ENCODE measurements around the gene MTMR1. TPM values are rescaled to one million over a fixed set of nuclear protein-coding genes. Genes with fewer than 3 reads are reported as not detected.

Gene MTMR1
- total RNA-seq (24.5 TPM), polyA plus RNA-seq (ENCODE audit: insufficient read depth, low read depth, low replicate concordance) (6.2 TPM)
- long read RNA-seq, donor 1, partial matches to known transcripts, result 5 of 5 reads
- long read RNA-seq, donor 1, other reads (novel, unspliced or antisense), result 0 of 5 reads
- long read RNA-seq, donor 2, partial matches to known transcripts, result 16 of 16 reads
- long read RNA-seq, donor 2, other reads (novel, unspliced or antisense), result 0 of 16 reads
- long read RNA-seq, donor 3, result 0 reads
- long read RNA-seq, donor 4, result 0 reads
- long read RNA-seq, donor 5, result 0 reads
- long read RNA-seq, donor 6, result 0 reads
- long read RNA-seq, donor 7, full-length matches to known transcripts, result 4 of 26 reads
- long read RNA-seq, donor 7, partial matches to known transcripts, result 3 of 26 reads
- long read RNA-seq, donor 7, other reads (novel, unspliced or antisense), result 19 of 26 reads
- long read RNA-seq, donor 8, result 0 reads
- long read RNA-seq, donor 9, result 0 reads
- long read RNA-seq, donor 10, result 0 reads

- Histone ChIP-seq H3K9me3 (ENCODE audit: control insufficient read depth in 2 of 3, insufficient read depth in 1 of 3, low read length in 3 of 3) (no peaks in the 10 kb centered on the region), H3K27ac (ENCODE audit: low read depth in 2 of 2, low read length in 2 of 2) (peak within 1 kb of the TSS; percentile 67 to 70), H3K9ac (ENCODE audit: low read length in 3 of 3) (peak within 1 kb of the TSS; percentile 48 to 73 (median 68)), H3K4me3 (ENCODE audit: low read length in 3 of 3) (peak within 1 kb of the TSS; percentile 70 to 79 (median 72)), H3K27me3 (ENCODE audit: control insufficient read depth, insufficient read depth, low read length) (no peaks in the 10 kb centered on the region), H3K36me3 (ENCODE audit: control insufficient read depth in 2 of 3, insufficient read depth in 3 of 3, low read length in 3 of 3) (no peaks in the 10 kb centered on the region), H3K4me1 (ENCODE audit: control insufficient read depth in 2 of 3, insufficient read depth in 2 of 3, low read depth in 1 of 3, low read length in 3 of 3) (peaks cover 0 to 2% (median 0%) of the 10 kb centered on the region in 3 donors)
- FAIRE-seq, result no peak
- DNase-seq, result peak; percentile 21 to 78 (median 49)
- no peak for TF ChIP-seq CTCF (IDR thresholded peaks at IDR 0.05; ENCODE audit: borderline replicate concordance, extremely low read depth, insufficient read depth)
- intact Hi-C loops (cut with DNase I), result no loop called here
Measured at GRCh38 chrX:150692831-150693724, at the start of gene MTMR1. Gene MTMR1, plus strand, starts transcription at chrX:150693396. Its CDS starts 135 bp downstream, at chrX:150693531.

GRCh38 chrX:150643958-150644357 lies 49.2 kb upstream of the MTMR1 start:
- H3K9ac ChIP-seq (ENCODE audit: low read length in 3 of 3), result no peak overlapping the region
- H3K27me3 ChIP-seq (ENCODE audit: control insufficient read depth, insufficient read depth, low read length), result no peaks in the 10 kb centered on the region
- FAIRE-seq (peak; percentile 62), DNase-seq (no peak)
- no peaks in the 10 kb centered on the region for H3K4me1 ChIP-seq (ENCODE audit: control insufficient read depth in 2 of 3, insufficient read depth in 2 of 3, low read depth in 1 of 3, low read length in 3 of 3)
- no peak for TF ChIP-seq CTCF (IDR thresholded peaks at IDR 0.05; ENCODE audit: borderline replicate concordance, extremely low read depth, insufficient read depth)
- intact Hi-C loops (cut with DNase I), result no loop called here
- no peak overlapping the region for H3K4me3 ChIP-seq (ENCODE audit: low read length in 3 of 3)
- no peaks in the 10 kb centered on the region for H3K9me3 ChIP-seq (ENCODE audit: control insufficient read depth in 2 of 3, insufficient read depth in 1 of 3, low read length in 3 of 3)
- no peak overlapping the region for H3K27ac ChIP-seq (ENCODE audit: low read depth in 2 of 2, low read length in 2 of 2)
- peaks cover 0 to 4% (median 0%) of the 10 kb centered on the region in 3 donors for H3K36me3 ChIP-seq (ENCODE audit: control insufficient read depth in 2 of 3, insufficient read depth in 3 of 3, low read length in 3 of 3)

- TF ChIP-seq CTCF (IDR thresholded peaks at IDR 0.05; ENCODE audit: borderline replicate concordance, extremely low read depth, insufficient read depth), result no peak
- DNase-seq, result no peak
- no peak for FAIRE-seq
- Histone ChIP-seq H3K27ac (ENCODE audit: low read depth in 2 of 2, low read length in 2 of 2) (no peak overlapping the region), H3K4me1 (ENCODE audit: control insufficient read depth in 2 of 3, insufficient read depth in 2 of 3, low read depth in 1 of 3, low read length in 3 of 3) (no peaks in the 10 kb centered on the region), H3K9me3 (ENCODE audit: control insufficient read depth in 2 of 3, insufficient read depth in 1 of 3, low read length in 3 of 3) (no peaks in the 10 kb centered on the region), H3K36me3 (ENCODE audit: control insufficient read depth in 2 of 3, insufficient read depth in 3 of 3, low read length in 3 of 3) (peaks cover 0 to 4% (median 0%) of the 10 kb centered on the region in 3 donors), H3K9ac (ENCODE audit: low read length in 3 of 3) (no peak overlapping the region), H3K4me3 (ENCODE audit: low read length in 3 of 3) (no peak overlapping the region), H3K27me3 (ENCODE audit: control insufficient read depth, insufficient read depth, low read length) (no peaks in the 10 kb centered on the region)
- intact Hi-C loops (cut with DNase I), result no loop called here
Measured at GRCh38 chrX:150644422-150644821, 48.8 kb upstream of the MTMR1 start.
